ENCODE results near the gene LPAR4. TPM values are rescaled to one million over a fixed set of nuclear protein-coding genes. Genes with fewer than 3 reads are reported as not detected.

LPAR4 gene
- total RNA-seq, 1 donor from 2014 or later, result 0.38 TPM

Other genes starting within 250 kb of the LPAR4 start
- 0.08 TPM for gene RTL3, start 88.4 kb upstream of the LPAR4 start, total RNA-seq
- gene P2RY10, start 197.7 kb downstream of the LPAR4 start, total RNA-seq, result not detected

All from Right ventricle myocardium superior (tissue), 1 donor.